DOHH2 (cell line): Measurements from ENCODE around the gene COMMD3.

Experiments
- CTCF ChIP-seq: fragments of 200-600 bp; sonication (generic); IDR thresholded peaks from one replicate; pipeline ENCODE4 v1.5.1; 2014; ENCODE audit warnings: antibody characterized with exemption, mild to moderate bottlenecking, low read depth, low read length; ENCODE audit not compliant: poor library complexity, severe bottlenecking
- EZH2phosphoT487 ChIP-seq: fragments of 200-600 bp; sonication (generic); IDR thresholded peaks from 2 replicates; pipeline ENCODE4 v1.6.1; 2017; ENCODE audit warnings: borderline replicate concordance, mild to moderate bottlenecking, antibody characterized with exemption, low read length, moderate library complexity, mixed read lengths

GRCh38 chr10:22294694-22295093, 21.5 kb upstream of the COMMD3 start:
- TF ChIP-seq CTCF (no peak), EZH2phosphoT487 (no peak)
